ENCODE measurements around the gene ACAP2. TPM values are rescaled to one million over a fixed set of nuclear protein-coding genes. Genes with fewer than 3 reads are reported as not detected.

The ACAP2 gene
- total and polyA plus RNA-seq, 3 experiments from 2014 or later, result 39.5 to 47.0 (median 42.9) TPM

DNA sequence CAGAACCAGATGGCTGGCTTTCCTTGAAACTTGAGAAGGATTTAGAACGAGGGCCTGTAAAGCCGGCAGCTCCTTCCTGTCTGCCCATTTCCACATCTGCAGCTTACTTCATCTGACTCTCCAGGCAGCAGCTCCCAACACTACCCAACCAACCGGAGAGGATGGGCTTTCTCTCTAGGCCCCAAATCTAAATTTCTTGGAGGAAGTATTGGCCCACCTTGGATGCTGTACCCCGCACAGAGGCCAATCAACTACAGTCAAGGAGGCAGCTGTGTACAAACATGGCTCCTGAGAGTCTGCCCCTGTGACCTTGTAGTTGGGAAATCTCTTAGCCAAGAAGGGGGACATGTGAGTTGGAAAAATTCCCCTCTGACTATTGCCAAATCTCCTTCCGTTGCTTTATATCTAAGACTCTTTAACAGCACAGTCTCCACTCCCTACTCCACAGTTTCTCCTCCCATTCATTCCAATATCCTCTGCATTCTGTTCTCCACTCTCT, 8.0 kb upstream of the ACAP2 start:
- Histone ChIP-seq H3K4me3 (ENCODE audit: low read length) (no peak overlapping the region), H3K4me1 (ENCODE audit: insufficient read depth, low read length) (peaks cover 3% of the 10 kb centered on the region), H3K36me3 (ENCODE audit: insufficient read depth, low read length) (no peaks in the 10 kb centered on the region), H3K27me3 (ENCODE audit: insufficient read depth, low read length, poor library complexity, severe bottlenecking) (no peaks in the 10 kb centered on the region), H3K27ac (ENCODE audit: low read depth, low read length) (no peak overlapping the region), H3K9me3 (ENCODE audit: low read length) (no peaks in the 10 kb centered on the region)
- H3K27me3 Mint-ChIP-seq, result peaks cover 0 to 3% of the 10 kb centered on the region in 2 donors
- no peak overlapping the region for H3K4me3 Mint-ChIP-seq
- ChIA-PET POLR2A (interaction anchor here (1.4 kb wide), 1 partner anchor 8 kb away, joined by 5 read pairs; the partner anchor contains the start of gene ACAP2), CTCF (no interaction called here)
- peaks cover 0 to 3% (median 2%) of the 10 kb centered on the region in 3 donors for H3K36me3 Mint-ChIP-seq
- peaks cover 0 to 6% (median 2%) of the 10 kb centered on the region in 3 donors for H3K4me1 Mint-ChIP-seq
- no peak for DNase-seq
- H3K9me3 Mint-ChIP-seq, result peaks cover 0 to 2% (median 0%) of the 10 kb centered on the region in 5 donors
- peak overlapping the region in 1 of 8 donors; percentile 13 for H3K27ac Mint-ChIP-seq

DNA sequence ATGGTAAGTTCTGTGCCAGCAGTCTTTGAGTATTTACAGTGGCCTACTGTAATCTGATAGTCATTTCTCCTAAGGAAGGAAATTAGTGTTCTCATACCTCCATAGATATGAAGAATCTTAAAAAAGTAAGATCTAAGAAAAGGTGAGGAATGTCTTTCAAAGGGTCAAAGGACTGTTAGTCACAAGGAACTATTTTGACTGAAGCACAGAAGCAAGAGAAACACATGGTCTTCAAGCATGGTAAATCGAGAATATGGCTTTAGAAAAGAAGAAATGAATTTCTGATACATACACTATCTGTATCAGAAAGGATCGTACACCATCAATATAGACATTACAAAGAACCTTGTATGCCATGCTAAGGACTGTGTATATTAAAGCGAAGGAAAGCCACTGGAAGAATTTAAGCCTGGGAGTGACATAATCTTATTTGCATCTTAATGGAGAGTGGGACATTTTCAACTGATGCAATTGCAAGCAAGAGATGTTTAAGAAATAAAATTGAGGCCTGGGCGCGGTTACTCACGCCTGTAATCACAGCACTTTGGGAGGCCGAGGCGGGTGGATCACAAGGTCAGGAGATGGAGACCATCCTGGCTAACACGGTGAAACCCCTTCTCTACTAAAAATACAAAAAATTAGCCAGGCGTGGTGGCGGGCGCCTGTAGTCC, 5.5 kb upstream of the ACAP2 start:
- Mint-ChIP-seq H3K4me1 (peaks cover 10 to 22% (median 16%) of the 10 kb centered on the region in 3 donors), H3K27ac (no peak overlapping the region), H3K9me3 (no peaks in the 10 kb centered on the region), H3K36me3 (no peaks in the 10 kb centered on the region), H3K4me3 (no peak overlapping the region), H3K27me3 (peaks cover 0 to 3% of the 10 kb centered on the region in 2 donors)
- H3K4me3 ChIP-seq (ENCODE audit: low read length), result no peak overlapping the region
- H3K27me3 ChIP-seq (ENCODE audit: insufficient read depth, low read length, poor library complexity, severe bottlenecking), result no peaks in the 10 kb centered on the region
- H3K4me1 ChIP-seq (ENCODE audit: insufficient read depth, low read length), result peaks cover 10% of the 10 kb centered on the region
- ChIA-PET CTCF (no interaction called here), POLR2A (no interaction called here)
- H3K27ac ChIP-seq (ENCODE audit: low read depth, low read length), result no peak overlapping the region
- DNase-seq, result no peak
- no peaks in the 10 kb centered on the region for H3K9me3 ChIP-seq (ENCODE audit: low read length)
- no peaks in the 10 kb centered on the region for H3K36me3 ChIP-seq (ENCODE audit: insufficient read depth, low read length)

DNA sequence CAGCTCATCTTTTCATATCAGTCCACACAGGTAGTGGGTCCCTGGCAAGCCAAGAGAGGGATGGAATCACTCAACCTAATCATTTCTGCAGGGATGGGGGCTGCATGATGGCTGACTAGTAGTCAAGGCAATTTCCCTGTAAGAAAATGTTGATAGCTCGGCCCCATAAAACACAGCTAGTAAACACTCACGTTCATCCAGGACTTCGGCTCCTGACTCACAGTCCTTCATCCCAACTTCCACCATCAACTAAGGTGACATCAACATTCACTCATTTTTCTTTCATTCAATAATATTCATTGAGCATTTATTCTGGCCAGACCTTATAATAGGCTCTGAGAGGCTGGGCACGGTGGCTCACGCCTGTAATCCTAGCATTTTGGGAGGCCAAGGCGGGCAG, 4.4 kb upstream of the ACAP2 start:
- H3K36me3 Mint-ChIP-seq, result peaks cover 0 to 3% (median 0%) of the 10 kb centered on the region in 3 donors
- H3K27me3 Mint-ChIP-seq, result peaks cover 0 to 3% of the 10 kb centered on the region in 2 donors
- H3K36me3 ChIP-seq (ENCODE audit: insufficient read depth, low read length), result no peaks in the 10 kb centered on the region
- no peak overlapping the region for H3K4me3 ChIP-seq (ENCODE audit: low read length)
- H3K9me3 Mint-ChIP-seq, result no peaks in the 10 kb centered on the region
- H3K4me1 ChIP-seq (ENCODE audit: insufficient read depth, low read length), result peaks cover 11% of the 10 kb centered on the region
- no peaks in the 10 kb centered on the region for H3K27me3 ChIP-seq (ENCODE audit: insufficient read depth, low read length, poor library complexity, severe bottlenecking)
- ChIA-PET POLR2A (no interaction called here), CTCF (no interaction called here)
- H3K4me1 Mint-ChIP-seq, result peaks cover 12 to 25% (median 19%) of the 10 kb centered on the region in 3 donors
- H3K9me3 ChIP-seq (ENCODE audit: low read length), result no peaks in the 10 kb centered on the region
- no peak overlapping the region for H3K4me3 Mint-ChIP-seq
- H3K27ac Mint-ChIP-seq, result no peak overlapping the region
- no peak overlapping the region for H3K27ac ChIP-seq (ENCODE audit: low read depth, low read length)
- no peak for DNase-seq

DNA sequence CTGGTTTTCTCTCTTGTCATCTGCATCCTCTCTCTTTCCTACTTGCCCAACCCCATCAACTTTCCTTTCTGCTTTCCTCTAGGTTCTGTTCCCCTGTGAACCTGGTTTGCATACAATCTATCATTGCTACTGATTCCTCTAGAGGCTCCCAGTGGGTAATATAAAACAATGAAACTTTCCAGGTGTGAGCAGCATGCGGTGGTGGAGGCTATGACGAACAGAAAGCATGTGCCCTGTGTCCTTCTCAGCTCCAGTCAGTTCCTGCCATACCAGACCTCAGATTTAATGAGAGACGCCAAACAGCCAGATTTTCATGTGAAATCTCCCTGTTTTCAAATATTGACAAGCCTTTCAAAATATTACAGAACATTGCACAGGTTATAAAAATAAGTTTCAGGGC, 3.5 kb upstream of the ACAP2 start:
- Mint-ChIP-seq H3K27ac (peak overlapping the region in 3 of 8 donors; percentile 11 to 48 (median 24)), H3K4me3 (peak overlapping the region in 1 of 7 donors; percentile 35), H3K27me3 (peaks cover 0 to 3% of the 10 kb centered on the region in 2 donors), H3K4me1 (peaks cover 17 to 30% (median 25%) of the 10 kb centered on the region in 3 donors), H3K9me3 (no peaks in the 10 kb centered on the region), H3K36me3 (peaks cover 0 to 11% (median 0%) of the 10 kb centered on the region in 3 donors)
- Histone ChIP-seq H3K36me3 (ENCODE audit: insufficient read depth, low read length) (no peaks in the 10 kb centered on the region), H3K9me3 (ENCODE audit: low read length) (no peaks in the 10 kb centered on the region), H3K4me3 (ENCODE audit: low read length) (no peak overlapping the region), H3K27me3 (ENCODE audit: insufficient read depth, low read length, poor library complexity, severe bottlenecking) (no peaks in the 10 kb centered on the region), H3K27ac (ENCODE audit: low read depth, low read length) (no peak overlapping the region), H3K4me1 (ENCODE audit: insufficient read depth, low read length) (peaks cover 12% of the 10 kb centered on the region)
- CTCF ChIA-PET, result no interaction called here
- DNase-seq, result no peak
- POLR2A ChIA-PET, result interaction anchor here (0.7 kb wide), 2 partner anchors 97 to 176 kb away, joined by 3 to 4 read pairs; partner anchors contain the start of gene XXYLT1

DNA sequence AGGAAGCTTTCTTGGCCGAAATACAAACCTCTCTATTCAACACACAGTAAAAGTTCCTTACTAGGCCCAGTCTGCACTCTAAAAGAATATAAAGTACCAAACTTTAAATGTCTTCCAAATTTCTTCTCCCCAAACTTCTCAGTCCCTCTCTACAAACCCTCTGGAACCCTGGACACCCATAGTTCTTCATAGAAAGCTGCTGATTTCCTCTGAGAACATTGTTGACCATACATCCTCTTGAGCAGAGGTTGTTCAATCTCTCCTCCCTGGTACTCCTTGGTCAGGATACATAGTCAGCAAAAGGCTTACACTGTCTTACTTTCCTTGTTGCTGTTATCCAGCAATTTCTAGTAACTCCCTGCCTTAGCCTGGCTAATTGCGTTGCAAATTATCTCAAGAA, 3.1 kb upstream of the ACAP2 start:
- Mint-ChIP-seq H3K4me1 (peaks cover 22 to 35% (median 29%) of the 10 kb centered on the region in 3 donors), H3K9me3 (no peaks in the 10 kb centered on the region), H3K27ac (peak overlapping the region in 5 of 8 donors; percentile 6 to 81 (median 11)), H3K36me3 (peaks cover 0 to 11% (median 0%) of the 10 kb centered on the region in 3 donors), H3K4me3 (peak overlapping the region in 1 of 7 donors; percentile 35), H3K27me3 (peaks cover 0 to 1% of the 10 kb centered on the region in 2 donors)
- no peak for DNase-seq
- H3K4me3 ChIP-seq (ENCODE audit: low read length), result no peak overlapping the region
- peaks cover 17% of the 10 kb centered on the region for H3K4me1 ChIP-seq (ENCODE audit: insufficient read depth, low read length)
- no peaks in the 10 kb centered on the region for H3K9me3 ChIP-seq (ENCODE audit: low read length)
- no peak overlapping the region for H3K27ac ChIP-seq (ENCODE audit: low read depth, low read length)
- POLR2A ChIA-PET, result interaction anchor here (0.7 kb wide), 2 partner anchors 98 to 175 kb away, joined by 3 to 4 read pairs; partner anchors contain the start of gene XXYLT1
- H3K36me3 ChIP-seq (ENCODE audit: insufficient read depth, low read length), result no peaks in the 10 kb centered on the region
- no peaks in the 10 kb centered on the region for H3K27me3 ChIP-seq (ENCODE audit: insufficient read depth, low read length, poor library complexity, severe bottlenecking)
- CTCF ChIA-PET, result no interaction called here

DNA sequence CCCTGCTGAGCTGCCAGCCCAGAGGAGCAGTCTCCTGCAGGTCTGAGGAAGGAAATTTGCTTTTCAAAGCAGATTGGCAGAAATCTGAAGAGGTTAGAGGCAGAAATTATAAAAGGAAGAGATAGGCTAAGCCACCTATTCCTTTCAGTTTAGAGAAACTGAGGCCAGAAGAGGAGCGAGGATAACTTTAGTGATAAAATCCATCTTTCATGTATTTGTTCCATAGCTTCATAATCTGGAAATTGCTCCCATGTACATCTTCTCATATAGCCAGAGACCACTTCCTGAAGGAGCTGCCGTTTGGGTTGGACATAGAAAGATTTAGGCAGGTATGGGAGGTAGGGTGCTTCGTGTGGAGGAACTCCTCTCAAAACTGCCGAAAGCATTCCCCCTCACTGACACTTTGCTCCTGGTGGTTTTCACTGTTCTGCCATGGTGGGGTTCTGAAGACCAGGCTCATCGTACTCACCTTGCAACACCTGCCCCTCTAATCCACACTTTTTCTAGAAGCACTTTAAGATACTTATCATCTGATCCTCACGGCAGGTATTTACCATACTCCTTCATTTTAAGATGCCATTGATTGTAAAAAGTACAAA, 670 bp upstream of the ACAP2 start:
- Mint-ChIP-seq H3K9me3 (no peaks in the 10 kb centered on the region), H3K4me1 (peaks cover 36 to 56% (median 48%) of the 10 kb centered on the region in 3 donors), H3K27ac (peak overlapping the region; percentile 18 to 95 (median 88)), H3K27me3 (no peaks in the 10 kb centered on the region), H3K4me3 (peak overlapping the region; percentile 81 to 97 (median 93)), H3K36me3 (peaks cover 0 to 13% (median 0%) of the 10 kb centered on the region in 3 donors)
- CTCF ChIA-PET, result interaction anchor here (0.8 to 1.7 kb wide), 3 partner anchors 9 to 172 kb away, joined by 3 to 8 read pairs (median 3); partner anchors contain the start of gene XXYLT1
- peak overlapping the region; percentile 79 for H3K4me3 ChIP-seq (ENCODE audit: low read length)
- H3K36me3 ChIP-seq (ENCODE audit: insufficient read depth, low read length), result no peaks in the 10 kb centered on the region
- no peaks in the 10 kb centered on the region for H3K9me3 ChIP-seq (ENCODE audit: low read length)
- H3K4me1 ChIP-seq (ENCODE audit: insufficient read depth, low read length), result peaks cover 34% of the 10 kb centered on the region
- peak overlapping the region; percentile 58 for H3K27ac ChIP-seq (ENCODE audit: low read depth, low read length)
- no peak for DNase-seq
- no peaks in the 10 kb centered on the region for H3K27me3 ChIP-seq (ENCODE audit: insufficient read depth, low read length, poor library complexity, severe bottlenecking)
- POLR2A ChIA-PET, result interaction anchor here (0.6 to 2.5 kb wide), 4 partner anchors 8 to 172 kb away, joined by 3 to 10 read pairs (median 4); partner anchors contain the start of genes PPP1R2 and XXYLT1

DNA sequence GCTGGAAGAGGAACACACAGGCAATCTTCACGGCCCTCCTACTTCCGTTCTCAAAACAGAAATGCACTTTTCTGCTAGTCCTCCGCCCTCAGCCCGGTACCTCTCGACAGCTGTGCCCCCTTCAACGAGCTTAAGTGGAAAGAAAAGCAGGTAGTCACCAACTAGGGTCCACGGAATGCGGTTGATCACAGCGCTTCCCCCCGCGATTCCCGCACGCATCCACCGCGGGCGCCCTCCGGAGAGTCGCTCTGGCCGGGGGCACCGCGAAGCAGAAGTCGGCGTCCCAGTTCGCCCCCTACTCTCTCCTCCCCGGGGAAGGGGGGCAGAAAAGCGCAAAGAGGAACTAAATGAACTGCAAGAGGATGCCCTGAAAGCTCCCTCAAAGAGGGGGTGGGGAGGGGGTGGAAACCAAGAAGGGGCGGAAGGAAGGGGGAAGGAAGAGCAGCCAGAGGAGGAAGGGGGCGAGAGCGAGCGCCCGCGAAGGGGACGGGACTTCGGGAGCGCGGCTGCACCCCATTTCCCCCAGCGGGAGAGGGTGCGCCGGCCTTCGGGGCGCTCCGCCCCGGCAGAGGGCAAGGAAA, 738 bp downstream of the ACAP2 start:
- peaks cover 0 to 13% (median 0%) of the 10 kb centered on the region in 3 donors for H3K36me3 Mint-ChIP-seq
- H3K9me3 Mint-ChIP-seq, result no peaks in the 10 kb centered on the region
- H3K4me1 Mint-ChIP-seq, result peaks cover 43 to 64% (median 54%) of the 10 kb centered on the region in 3 donors
- Histone ChIP-seq H3K9me3 (ENCODE audit: low read length) (no peaks in the 10 kb centered on the region), H3K4me1 (ENCODE audit: insufficient read depth, low read length) (peaks cover 39% of the 10 kb centered on the region), H3K4me3 (ENCODE audit: low read length) (peak overlapping the region; percentile 79), H3K27me3 (ENCODE audit: insufficient read depth, low read length, poor library complexity, severe bottlenecking) (no peaks in the 10 kb centered on the region), H3K27ac (ENCODE audit: low read depth, low read length) (peak overlapping the region; percentile 79), H3K36me3 (ENCODE audit: insufficient read depth, low read length) (no peaks in the 10 kb centered on the region)
- ChIA-PET CTCF (interaction anchor here (0.6 to 1.7 kb wide), 4 partner anchors 8 to 847 kb away, joined by 3 to 8 read pairs (median 3); partner anchors contain the start of genes PPP1R2 and XXYLT1), POLR2A (interaction anchor here (0.6 to 2.5 kb wide), 5 partner anchors 10 to 171 kb away, joined by 3 to 10 read pairs (median 4); partner anchors contain the start of genes PPP1R2 and XXYLT1)
- H3K27ac Mint-ChIP-seq, result peak overlapping the region; percentile 87 to 97 (median 94)
- peak; percentile 34 to 66 (median 45) for DNase-seq
- H3K4me3 Mint-ChIP-seq, result peak overlapping the region; percentile 90 to 97 (median 95)
- no peaks in the 10 kb centered on the region for H3K27me3 Mint-ChIP-seq
